K562 (cell line): ENCODE results near the gene HNRNPK. TPM values are rescaled to one million over a fixed set of nuclear protein-coding genes. Genes with fewer than 3 reads are reported as not detected.

Source experiments
- CBX3 ChIP-seq, 2 experiments: IDR thresholded peaks; 1 replicate in 1 of 2; 2 replicates in 1 of 2; pipeline ENCODE4 v1.6.1; 2012; ENCODE audit warnings: inconsistent platforms in 2 of 2, low read length in 2 of 2, borderline replicate concordance in 1 of 2, control low read depth in 1 of 2
- E2F5 ChIP-seq: sonication (generic); formaldehyde crosslinking; IDR thresholded peaks from 2 replicates; pipeline ENCODE4 v1.8.0; 2022; ENCODE audit warnings: mild to moderate bottlenecking, missing genetic modification reagents
- KHSRP ChIP-seq: fragments of 450-650 bp; IDR thresholded peaks from 2 replicates; pipeline ENCODE4 v1.6.1; 2017
- MIER1 ChIP-seq: fragments of 450-650 bp; IDR thresholded peaks from 2 replicates; pipeline ENCODE4 v1.6.1; 2016; ENCODE audit warnings: antibody characterized with exemption, mild to moderate bottlenecking, low read depth
- MLLT1 ChIP-seq, 2 experiments: fragments of 450-650 bp; IDR thresholded peaks; 2 replicates each; pipeline ENCODE4 v1.6.1; 2016
- MTA1 ChIP-seq: fragments of 450-650 bp; IDR thresholded peaks from 2 replicates; pipeline ENCODE4 v1.6.1; 2017; ENCODE audit warnings: borderline replicate concordance
- PHF20 ChIP-seq: fragments of 450-650 bp; IDR thresholded peaks from 2 replicates; pipeline ENCODE4 v1.6.1; 2018; ENCODE audit not compliant: partially characterized antibody
- SAP30 ChIP-seq: fragments of 200-600 bp; sonication (generic); IDR thresholded peaks from 2 replicates; pipeline ENCODE4 v1.6.1; 2012; ENCODE audit warnings: borderline replicate concordance, low read depth, mild to moderate bottlenecking, moderate library complexity, low read length, control low read depth, inconsistent platforms; ENCODE audit not compliant: insufficient read depth, poor library complexity, severe bottlenecking
- SMARCA5 ChIP-seq: fragments of 450-650 bp; IDR thresholded peaks from 2 replicates; pipeline ENCODE4 v1.6.1; 2016
- TCF15 ChIP-seq: fragments of 250-450 bp; sonication (Bioruptor Pico); IDR thresholded peaks from 2 replicates; pipeline ENCODE4 v1.8.0; 2022; ENCODE audit warnings: moderate library complexity, mild to moderate bottlenecking, inconsistent platforms
- WHSC1 ChIP-seq: IDR thresholded peaks from one replicate; pipeline ENCODE4 v1.6.1; 2012; ENCODE audit warnings: low read length, control low read depth, inconsistent platforms
- YBX1 ChIP-seq: fragments of 450-650 bp; IDR thresholded peaks from 2 replicates; pipeline ENCODE4 v1.7.1; 2016; ENCODE audit warnings: mild to moderate bottlenecking
- ZBTB12 ChIP-seq: fragments of 250-450 bp; sonication (Bioruptor Pico); IDR thresholded peaks from 2 replicates; pipeline ENCODE4 v1.4.0; 2020
- ZKSCAN3 ChIP-seq: fragments of 250-450 bp; sonication (Bioruptor Pico); IDR thresholded peaks from 2 replicates; pipeline ENCODE4 v1.4.0; 2020
- ZNF347 ChIP-seq: fragments of 450-650 bp; formaldehyde crosslinking; IDR thresholded peaks from 2 replicates; pipeline ENCODE4 v1.4.0; 2020; ENCODE audit warnings: low read depth, mild to moderate bottlenecking, moderate library complexity
- ZNF407 ChIP-seq: fragments of 450-650 bp; IDR thresholded peaks from 2 replicates; pipeline ENCODE4 v1.6.1; 2016; ENCODE audit warnings: low read depth
- polyA plus RNA-seq, 8 experiments: library from polyadenylated mRNA; depleted of rRNA in 4 of 8; stranded (reverse) in 5 of 8; unstranded in 3 of 8; fragments of >200 nt; fragmentation: Nextera tagmentation in 2 of 8; fragmentation: Illumina TruSeq in 1 of 8; extraction: Ambion mirVana in 2 of 8; extraction: Trizol in 1 of 8; gene quantifications; 2 replicates each; pipeline versions ENCODE4 v1.2.1 to v1.2.3, GENCODE V29; 2011 to 2014; ENCODE audit warnings: inconsistent platforms in 1 of 8, missing spikeins in 1 of 8
- total RNA-seq, 7 experiments: library from RNA; depleted of rRNA in 6 of 7; stranded (reverse); fragments of >200 nt in 6 of 7; fragmentation: Illumina TruSeq in 2 of 7; extraction: Trizol in 2 of 7; gene quantifications; 2 replicates each; pipeline versions ENCODE4 v1.2.1 to v1.2.3, GENCODE V29; 2011 to 2021; ENCODE audit warnings: low replicate concordance in 1 of 7

HNRNPK gene
- total and polyA plus RNA-seq, 9 of the 15 experiments (the other 6 are each of a cell fraction or from before 2014, with no cell fraction given): 224 to 883 (median 618) TPM

GRCh38 chr9:83980395-83981125, 545 bp upstream of the HNRNPK start, which contains the start of gene RMI1 (continued):
- TF ChIP-seq MIER1 (no peak), SAP30 (peak; percentile 36), ZBTB12 (CRISPR knock-in tag) (no peak), SMARCA5 (no peak), WHSC1 (no peak), MTA1 (no peak), ZNF347 (CRISPR knock-in tag) (no peak), YBX1 (no peak), E2F5 (CRISPR knock-in tag) (no peak), PHF20 (no peak), MLLT1 (IDR thresholded peaks at IDR 0.05) (peak in 1 of 2 experiments; percentile 36; a peak in 2 of 4 replicates), ZNF407 (no peak), CBX3 (IDR thresholded peaks at IDR 0.05; ENCODE audit: borderline replicate concordance in 1 of 2, low read length in 2 of 2) (no peak), KHSRP (no peak), ZKSCAN3 (CRISPR knock-in tag) (no peak), TCF15 (no peak)
